HL-60 (cell line): Measurements from ENCODE around the gene PHRF1.
"Not testable (repeated sequence)": the region's sequence is repeated elsewhere in the genome, so short reads cannot be mapped to it uniquely, and the experiment has no call there.

Source experiments
- DNase-seq, 2 experiments: peaks; one replicate each; pipeline ENCODE4 v3.0.0-alpha.2; 2010 to 2020; ENCODE audit warnings: low read depth in 1 of 2, low spot score in 1 of 2
- H3K27ac ChIP-seq: fragments of 250-450 bp; sonication (Bioruptor Pico); replicated peaks from 2 replicates; pipeline ENCODE4 v1.5.1; 2020; ENCODE audit warnings: mild to moderate bottlenecking, moderate library complexity
- H3K27me3 ChIP-seq: fragments of 250-450 bp; sonication (Bioruptor Pico); 2 replicates; pipeline ENCODE4 v1.5.1; 2021; ENCODE audit warnings: mild to moderate bottlenecking, moderate library complexity; ENCODE audit not compliant: insufficient read depth, poor library complexity, severe bottlenecking
- H3K4me3 ChIP-seq: replicated peaks from 2 replicates; pipeline ENCODE4 v1.5.1; 2011; ENCODE audit warnings: mild to moderate bottlenecking, control low read depth, low read length; ENCODE audit not compliant: insufficient read depth
- CTCF ChIP-seq: IDR thresholded peaks from one replicate; pipeline ENCODE4 v1.5.1; 2011; ENCODE audit warnings: low read length, control low read depth, inconsistent platforms; ENCODE audit not compliant: insufficient read depth
- GABPA ChIP-seq: IDR thresholded peaks from 2 replicates; pipeline ENCODE4 v1.6.1; 2012; ENCODE audit warnings: low read depth
- POLR2AphosphoS5 ChIP-seq: IDR thresholded peaks from 2 replicates; pipeline ENCODE4 v1.6.1; 2012; ENCODE audit warnings: low read depth
- REST ChIP-seq: IDR thresholded peaks from 2 replicates; pipeline ENCODE4 v1.6.1; 2012; ENCODE audit warnings: low read depth; ENCODE audit not compliant: insufficient replicate concordance
- SPI1 ChIP-seq: IDR thresholded peaks from 2 replicates; pipeline ENCODE4 v1.6.1; 2012; ENCODE audit warnings: low read depth, mild to moderate bottlenecking, borderline replicate concordance

Gene PHRF1

DNA sequence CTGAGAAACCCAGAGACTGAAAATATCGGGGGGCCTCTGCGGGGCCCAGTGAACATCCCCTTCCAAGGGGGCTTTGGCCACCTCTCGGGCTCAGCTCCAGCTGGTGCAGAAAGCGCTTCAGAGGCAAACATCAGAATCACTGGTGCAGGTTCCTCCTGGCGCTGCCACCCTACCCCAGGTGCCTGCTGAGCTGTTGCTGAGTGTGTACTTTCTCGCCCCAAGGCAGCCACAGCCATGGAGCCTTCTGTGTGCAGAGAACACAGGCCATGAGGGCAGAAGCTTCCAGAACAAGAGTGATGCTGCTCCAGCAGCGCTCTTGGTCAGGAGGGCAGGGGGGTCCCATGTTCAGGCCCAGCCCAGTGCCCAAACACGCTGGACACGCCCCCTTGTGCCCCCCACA is 67.1 kb downstream of the PHRF1 start:
- no peak for DNase-seq
- H3K27me3 ChIP-seq: no peaks in the 10 kb centered on the region
- no peak overlapping the region for H3K4me3 ChIP-seq
- no peak overlapping the region for H3K27ac ChIP-seq
- TF ChIP-seq GABPA (no peak), REST (no peak)

DNA sequence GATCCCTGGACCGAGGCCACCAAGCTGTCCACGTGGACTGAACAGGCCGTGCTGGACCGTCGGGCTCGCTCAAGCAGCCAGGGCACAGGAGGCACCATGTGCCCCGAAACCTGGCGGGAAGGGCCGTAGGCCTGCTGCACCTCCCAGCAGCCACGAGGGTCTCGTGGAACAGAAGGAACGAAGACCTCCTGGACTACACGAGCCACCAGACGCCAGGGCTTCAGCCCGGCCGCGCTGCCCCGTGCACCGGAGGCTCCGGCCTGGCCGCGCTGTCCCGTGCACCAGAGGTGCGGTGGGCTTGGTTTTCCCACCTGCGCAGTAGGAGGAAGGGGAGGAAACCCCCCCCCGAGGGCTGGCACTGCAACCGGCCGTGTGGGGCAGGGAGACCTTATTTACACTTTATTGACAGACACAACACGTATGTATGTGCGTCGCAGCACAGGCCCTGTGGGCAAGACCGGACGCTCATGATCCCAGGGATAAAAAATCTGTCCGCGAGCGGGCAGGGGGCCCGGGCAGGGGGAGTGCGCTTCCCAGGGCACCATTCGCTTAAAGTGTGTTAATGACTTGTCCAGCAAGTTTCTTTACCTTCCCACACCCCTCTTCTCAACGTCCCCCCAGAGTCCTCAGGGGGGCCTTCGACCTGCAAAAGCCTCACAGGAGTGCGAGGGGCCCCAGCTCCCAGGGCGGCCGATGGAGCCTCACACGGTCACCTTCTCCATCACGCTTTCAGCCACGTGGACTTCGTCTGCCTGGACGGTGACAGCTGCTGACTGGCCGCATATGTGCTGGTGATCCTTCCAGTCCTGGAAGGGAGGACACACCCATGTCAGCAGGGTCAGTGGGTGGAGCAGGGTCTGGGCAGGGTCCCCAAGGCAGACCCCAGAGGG is 67.8 kb downstream of the PHRF1 start:
- H3K27ac ChIP-seq: no peak overlapping the region
- H3K4me3 ChIP-seq: no peak overlapping the region
- no peaks in the 10 kb centered on the region for H3K27me3 ChIP-seq
- no peak for DNase-seq
- TF ChIP-seq POLR2AphosphoS5 (peak; percentile 19; the same call in 1 of the 2 replicates), SPI1 (no peak)

GRCh38 chr11:645536-645935 is 69.3 kb downstream of the PHRF1 start:
- no peak overlapping the region for H3K4me3 ChIP-seq
- DNase-seq: no peak
- H3K27ac ChIP-seq: no peak overlapping the region
- no peaks in the 10 kb centered on the region for H3K27me3 ChIP-seq
- TF ChIP-seq POLR2AphosphoS5 (no peak; the same call in 1 of the 2 replicates), REST (no peak), SPI1 (no peak), CTCF (no peak), GABPA (no peak)

- H3K27ac ChIP-seq: no peak overlapping the region
- DNase-seq: no peak
- no peak for TF ChIP-seq GABPA
- TF ChIP-seq CTCF: no peak
- no peak for TF ChIP-seq POLR2AphosphoS5
Observed at GRCh38 chr11:646214-646613, 69.9 kb downstream of the PHRF1 start.

GRCh38 chr11:647672-648158 is 71.4 kb downstream of the PHRF1 start:
- not testable (repeated sequence) for H3K27ac ChIP-seq, H3K4me3 ChIP-seq, DNase-seq

More at GRCh38 chr11:646214-646613, 69.9 kb downstream of the PHRF1 start:
- no peak overlapping the region for H3K4me3 ChIP-seq
- no peaks in the 10 kb centered on the region for H3K27me3 ChIP-seq

More at GRCh38 chr11:647672-648158, 71.4 kb downstream of the PHRF1 start:
- H3K27me3 ChIP-seq: not testable (repeated sequence)
